ENCODE results near the gene ELMO1. TPM values are rescaled to one million over a fixed set of nuclear protein-coding genes. Genes with fewer than 3 reads are reported as not detected.
A peak's percentile ranks its signal among the peaks of the same experiment; 100 is the strongest.

Gene ELMO1
- total RNA-seq, 2 donors from 2014 or later = 10.9 to 56.0 TPM

DNA sequence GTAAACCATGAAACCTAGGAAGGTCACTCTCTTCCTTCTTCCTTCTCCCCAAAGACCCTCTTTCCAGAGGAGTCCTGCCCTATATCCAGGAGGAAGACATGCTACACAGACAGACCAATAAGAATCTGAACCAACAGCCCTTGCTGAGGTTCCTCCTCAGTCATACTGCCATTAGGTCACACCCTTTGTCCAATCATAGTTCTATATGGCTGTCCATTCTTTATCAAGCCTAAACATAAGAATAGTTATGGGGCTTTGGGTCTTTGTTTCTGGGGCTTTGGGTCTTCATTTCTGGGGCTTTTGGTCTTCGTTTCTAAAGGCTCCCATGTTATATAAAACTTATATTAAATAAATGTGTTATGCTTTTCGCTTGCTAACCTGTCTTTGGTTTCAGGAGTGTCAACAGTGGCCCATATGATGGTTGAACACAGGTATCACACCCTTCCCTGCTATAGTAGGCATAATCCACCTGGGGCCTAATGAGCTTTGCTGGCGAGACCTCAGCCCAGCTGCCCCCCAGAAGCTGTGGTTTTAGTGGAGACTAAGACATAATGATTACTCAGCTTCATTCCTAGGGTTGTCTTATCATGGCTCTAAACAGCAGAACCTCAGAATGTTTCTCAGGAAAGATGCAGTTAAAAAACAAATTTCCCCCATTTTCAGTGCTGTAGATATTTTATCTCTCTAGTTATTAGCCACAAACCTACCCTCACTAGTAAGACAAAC, 91.6 kb downstream of the ELMO1 start:
- TF ChIP-seq, protein P1, sequence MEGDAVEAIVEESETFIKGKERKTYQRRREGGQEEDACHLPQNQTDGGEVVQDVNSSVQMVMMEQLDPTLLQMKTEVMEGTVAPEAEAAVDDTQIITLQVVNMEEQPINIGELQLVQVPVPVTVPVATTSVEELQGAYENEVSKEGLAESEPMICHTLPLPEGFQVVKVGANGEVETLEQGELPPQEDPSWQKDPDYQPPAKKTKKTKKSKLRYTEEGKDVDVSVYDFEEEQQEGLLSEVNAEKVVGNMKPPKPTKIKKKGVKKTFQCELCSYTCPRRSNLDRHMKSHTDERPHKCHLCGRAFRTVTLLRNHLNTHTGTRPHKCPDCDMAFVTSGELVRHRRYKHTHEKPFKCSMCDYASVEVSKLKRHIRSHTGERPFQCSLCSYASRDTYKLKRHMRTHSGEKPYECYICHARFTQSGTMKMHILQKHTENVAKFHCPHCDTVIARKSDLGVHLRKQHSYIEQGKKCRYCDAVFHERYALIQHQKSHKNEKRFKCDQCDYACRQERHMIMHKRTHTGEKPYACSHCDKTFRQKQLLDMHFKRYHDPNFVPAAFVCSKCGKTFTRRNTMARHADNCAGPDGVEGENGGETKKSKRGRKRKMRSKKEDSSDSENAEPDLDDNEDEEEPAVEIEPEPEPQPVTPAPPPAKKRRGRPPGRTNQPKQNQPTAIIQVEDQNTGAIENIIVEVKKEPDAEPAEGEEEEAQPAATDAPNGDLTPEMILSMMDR (IDR thresholded peaks at IDR 0.05) = no peak
- TF ChIP-seq POLR2A (IDR thresholded peaks at IDR 0.05) = no peak
- Histone ChIP-seq H3K36me3 (replicated peaks in 1 of 2; ENCODE audit: insufficient read depth in 1 of 2, low read depth in 2 of 2) (no peaks in the 10 kb centered on the region), H3K9me3 (no peaks in the 10 kb centered on the region), H3K4me1 (peaks cover 4% of the 10 kb centered on the region), H3K4me3 (no peak overlapping the region), H3K27me3 (no peaks in the 10 kb centered on the region), H3K27ac (no peak overlapping the region)
- DNase-seq (no peak), ATAC-seq (no peak)
- WGBS, 2 donors = 87 to 90% methylated on average over 3 of the region's 3 CpGs
- intact Hi-C loops (cut with DNase I) = loop anchor here (10.0 kb wide), 1 partner anchor 58 kb away; no protein-coding TSS in a partner anchor

DNA sequence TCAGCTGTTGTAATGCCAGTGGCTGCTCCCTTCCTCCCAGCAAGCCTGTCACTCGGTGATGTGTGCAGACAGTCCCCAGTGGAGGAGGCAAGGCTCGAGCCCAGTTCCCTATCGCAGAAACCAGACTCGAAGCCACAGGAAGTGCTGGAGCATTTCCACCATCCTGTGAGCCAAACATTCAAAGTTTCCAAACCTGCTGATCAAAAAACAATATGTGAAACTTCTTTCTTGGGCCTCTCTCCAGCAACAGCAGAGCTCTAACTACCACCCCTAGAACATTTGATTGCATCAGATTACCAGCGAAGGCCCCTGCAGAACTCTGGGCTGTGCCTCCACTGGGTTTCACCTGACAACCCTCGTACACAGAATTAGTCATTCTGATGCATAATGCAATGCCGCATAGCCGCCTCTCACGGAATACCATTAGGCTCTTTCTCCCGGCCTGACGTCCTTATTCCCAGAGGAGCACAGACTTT, 94.0 kb downstream of the ELMO1 start:
- Histone ChIP-seq H3K36me3 (replicated peaks in 1 of 2; ENCODE audit: insufficient read depth in 1 of 2, low read depth in 2 of 2) (no peaks in the 10 kb centered on the region), H3K27ac (peak overlapping the region in 3 of 4 donors; percentile 28 to 66 (median 56)), H3K4me1 (peaks cover 4% of the 10 kb centered on the region), H3K9me3 (no peaks in the 10 kb centered on the region), H3K4me3 (no peak overlapping the region), H3K27me3 (no peaks in the 10 kb centered on the region)
- 19 to 35% methylated on average over 11 of the region's 11 CpGs for WGBS, 2 donors
- ATAC-seq (peak; percentile 82), DNase-seq (peak; percentile 32 to 76 (median 40))
- no peak for TF ChIP-seq POLR2A (IDR thresholded peaks at IDR 0.05)
- TF ChIP-seq, protein P1 (IDR thresholded peaks at IDR 0.05) = no peak
- intact Hi-C loops (cut with DNase I) = loop anchor here (10.0 kb wide), 1 partner anchor 60 kb away; no protein-coding TSS in a partner anchor

DNA sequence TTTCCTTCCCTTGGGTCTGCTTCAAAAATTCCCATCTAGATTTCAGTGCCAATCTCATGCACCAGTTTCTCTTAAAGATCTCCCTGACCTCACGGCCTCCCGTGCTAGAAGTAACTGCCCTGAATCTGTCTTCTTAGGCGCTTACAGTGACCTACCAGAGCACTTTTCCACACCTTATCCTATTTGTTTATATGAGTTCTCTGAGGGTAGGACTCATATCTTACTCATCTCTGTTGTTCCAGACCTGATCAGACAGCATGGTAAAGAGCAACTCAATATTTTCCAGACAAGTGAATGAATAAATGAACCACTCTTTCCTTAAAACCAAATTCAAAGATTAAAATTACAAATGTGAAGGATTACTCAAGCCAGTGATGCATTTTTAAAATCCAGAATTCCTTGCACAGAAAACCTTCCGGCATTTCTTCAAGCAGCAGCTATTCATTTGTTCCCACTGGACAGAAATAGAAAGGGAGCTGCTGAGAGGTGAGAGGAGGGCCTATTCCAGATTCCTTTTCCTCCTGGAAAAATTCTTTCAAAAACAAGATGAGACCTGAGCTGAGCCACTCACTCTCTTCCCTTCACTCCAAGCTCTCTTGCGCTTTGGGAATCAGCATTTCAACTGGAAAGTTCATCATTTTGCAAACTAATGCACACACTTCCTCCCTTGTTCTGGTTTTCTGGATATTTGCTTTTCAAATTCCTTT, 94.6 kb downstream of the ELMO1 start:
- peak overlapping the region in 3 of 4 donors; percentile 28 to 66 (median 56) for H3K27ac ChIP-seq
- TF ChIP-seq, protein P1 (IDR thresholded peaks at IDR 0.05) = no peak
- peak in 1 of 3 donors; percentile 9 for TF ChIP-seq POLR2A (IDR thresholded peaks at IDR 0.05)
- peaks cover 4% of the 10 kb centered on the region for H3K4me1 ChIP-seq
- H3K9me3 ChIP-seq = no peaks in the 10 kb centered on the region
- intact Hi-C loops (cut with DNase I) = loop anchor here (10.0 kb wide), 1 partner anchor 61 kb away; no protein-coding TSS in a partner anchor
- WGBS, 2 donors = 52 to 67% methylated on average over 5 of the region's 5 CpGs
- H3K36me3 ChIP-seq (replicated peaks in 1 of 2; ENCODE audit: insufficient read depth in 1 of 2, low read depth in 2 of 2) = no peaks in the 10 kb centered on the region
- H3K4me3 ChIP-seq = no peak overlapping the region
- DNase-seq = no peak
- ATAC-seq = peak; percentile 15
- no peaks in the 10 kb centered on the region for H3K27me3 ChIP-seq

DNA sequence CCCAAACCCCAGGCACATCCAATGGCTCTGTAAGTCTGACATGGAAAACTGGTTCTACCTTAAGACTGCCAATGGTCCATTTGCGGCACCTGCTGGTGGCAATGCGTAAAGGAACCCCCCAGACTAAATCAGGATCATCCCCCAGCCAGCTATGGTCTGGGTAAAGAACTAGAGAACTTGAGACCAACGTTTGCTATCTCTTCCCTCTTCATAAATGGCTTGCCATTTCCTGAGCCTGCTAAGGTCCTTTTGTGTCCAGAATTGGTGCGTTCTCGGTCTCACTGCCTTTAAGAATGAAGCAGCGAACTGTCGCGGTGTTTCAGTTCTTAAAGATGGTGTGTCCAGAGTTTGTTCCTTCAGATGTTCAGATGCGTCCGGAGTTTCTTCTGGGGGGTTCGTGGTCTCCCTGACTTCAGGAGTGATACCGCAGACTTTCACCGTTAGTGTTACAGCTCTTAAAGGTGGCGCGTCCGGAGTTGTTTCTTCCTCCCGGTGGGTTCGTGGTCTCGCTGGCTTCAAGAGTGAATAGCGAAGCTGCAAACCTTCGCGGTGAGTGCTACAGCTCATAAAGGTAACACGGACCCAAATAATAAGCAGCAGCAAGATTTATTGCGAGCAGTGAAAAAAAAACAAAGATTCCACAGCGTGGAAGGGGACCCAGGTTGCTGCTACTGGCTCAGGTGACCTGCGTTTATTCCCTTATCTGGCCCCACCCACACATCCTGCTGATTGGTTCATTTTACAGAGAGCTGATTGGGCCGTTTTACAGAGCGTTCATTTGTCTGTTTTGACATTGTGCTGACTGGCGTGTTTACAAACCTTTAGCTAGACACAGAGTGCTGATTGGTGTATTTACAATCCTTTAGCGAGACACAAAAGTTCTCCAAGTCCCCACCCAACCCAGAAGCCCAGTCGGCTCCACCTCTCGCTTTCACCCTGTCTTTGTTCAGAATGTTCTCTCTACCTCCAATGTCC, 95.4 kb downstream of the ELMO1 start:
- 63 to 78% methylated on average over 32 of the region's 32 CpGs for WGBS, 2 donors
- no peaks in the 10 kb centered on the region for H3K27me3 ChIP-seq

More for the DNA sequence above, 95.4 kb downstream of the ELMO1 start:
- Histone ChIP-seq H3K4me3 (no peak overlapping the region), H3K4me1 (peaks cover 4% of the 10 kb centered on the region), H3K9me3 (no peaks in the 10 kb centered on the region), H3K27ac (peak overlapping the region in 1 of 4 donors; percentile 66), H3K36me3 (replicated peaks in 1 of 2; ENCODE audit: insufficient read depth in 1 of 2, low read depth in 2 of 2) (no peaks in the 10 kb centered on the region)
- intact Hi-C loops (cut with DNase I) = loop anchor here (10.0 kb wide), 1 partner anchor 62 kb away; no protein-coding TSS in a partner anchor
- TF ChIP-seq POLR2A (IDR thresholded peaks at IDR 0.05) = no peak
- TF ChIP-seq, protein P1 (IDR thresholded peaks at IDR 0.05) = peak in 3 of 7 experiments; percentile 5 to 29 (median 15)
- peak in 1 of 4 donors; percentile 37 for DNase-seq
- no peak for ATAC-seq

Data from body of pancreas (tissue), 4 donors.